Measurements from ENCODE around the gene PFKFB4. TPM values are rescaled to one million over a fixed set of nuclear protein-coding genes. Genes with fewer than 3 reads are reported as not detected.

The PFKFB4 gene
- total and polyA plus RNA-seq, 4 experiments from 2014 or later: 2.5 to 2.7 (median 2.6) TPM

- H3K9me3 ChIP-seq (ENCODE audit: control insufficient read depth in 1 of 2, low read length in 2 of 2): no peaks in the 10 kb centered on the region
- no peak for DNase-seq
- H3K36me3 ChIP-seq (ENCODE audit: insufficient read depth, low read length): no peaks in the 10 kb centered on the region
- peaks cover 69% of the 10 kb centered on the region for H3K4me1 ChIP-seq (ENCODE audit: insufficient read depth, low read length)
- H3K27me3 ChIP-seq (ENCODE audit: insufficient read depth, low read length): no peaks in the 10 kb centered on the region
- Mint-ChIP-seq H3K36me3 (peaks cover 5 to 10% of the 10 kb centered on the region in 2 donors), H3K9me3 (no peaks in the 10 kb centered on the region), H3K4me1 (peaks cover 44 to 71% (median 58%) of the 10 kb centered on the region in 4 donors), H3K27ac (peak overlapping the region; percentile 42 to 90 (median 82)), H3K4me3 (peak overlapping the region; percentile 31 to 85 (median 73)), H3K27me3 (no peaks in the 10 kb centered on the region)
- CTCF ChIA-PET (ENCODE audit: partially characterized antibody): interaction anchor here (0.7 to 11.1 kb wide), 9 partner anchors 34 to 104 kb away, joined by 3 to 215 read pairs (median 7); partner anchors contain the start of genes ATRIP and PFKFB4
- H3K4me3 ChIP-seq (ENCODE audit: low read length in 2 of 2): no peak overlapping the region
- intact Hi-C loops (cut with micrococcal nuclease): no loop called here
- POLR2A ChIA-PET (ENCODE audit: partially characterized antibody): interaction anchor here (0.8 to 4.2 kb wide), 8 partner anchors 26 to 81 kb away, joined by 3 to 47 read pairs (median 10); partner anchors contain the start of genes CCDC51 and TMA7
- no peak overlapping the region for H3K27ac ChIP-seq (ENCODE audit: low read depth, low read length)
Observed at GRCh38 chr3:48505146-48505545, 51.5 kb downstream of the PFKFB4 start.

GRCh38 chr3:48504051-48504946 lies 52.3 kb downstream of the PFKFB4 start, which contains the start of gene SHISA5:
Gene SHISA5, minus strand, starts transcription at chr3:48504174. Its CDS starts 80 bp downstream, at chr3:48504094.
- peaks cover 9 to 13% of the 10 kb centered on the region in 2 donors for H3K36me3 Mint-ChIP-seq
- Histone ChIP-seq H3K27ac (ENCODE audit: low read depth, low read length) (peak within 1 kb of the TSS; percentile 56), H3K9me3 (ENCODE audit: control insufficient read depth in 1 of 2, low read length in 2 of 2) (no peaks in the 10 kb centered on the region), H3K36me3 (ENCODE audit: insufficient read depth, low read length) (no peaks in the 10 kb centered on the region), H3K27me3 (ENCODE audit: insufficient read depth, low read length) (no peaks in the 10 kb centered on the region), H3K4me1 (ENCODE audit: insufficient read depth, low read length) (peaks cover 69% of the 10 kb centered on the region), H3K4me3 (ENCODE audit: low read length in 2 of 2) (peak within 1 kb of the TSS; percentile 39 to 68)
- POLR2A ChIA-PET (ENCODE audit: partially characterized antibody): interaction anchor here (0.7 to 4.2 kb wide), 10 partner anchors 25 to 80 kb away, joined by 3 to 47 read pairs (median 6); partner anchors contain the start of genes CCDC51 and TMA7
- CTCF ChIA-PET (ENCODE audit: partially characterized antibody): interaction anchor here (1.0 to 11.1 kb wide), 5 partner anchors 38 to 103 kb away, joined by 6 to 215 read pairs (median 7); partner anchors contain the start of gene PFKFB4
- DNase-seq: peak; percentile 44 to 57 (median 51)
- H3K27ac Mint-ChIP-seq: peak within 1 kb of the TSS; percentile 65 to 90 (median 83)
- peak within 1 kb of the TSS; percentile 77 to 85 (median 84) for H3K4me3 Mint-ChIP-seq
- intact Hi-C loops (cut with micrococcal nuclease): no loop called here
- H3K9me3 Mint-ChIP-seq: no peaks in the 10 kb centered on the region
- peaks cover 46 to 74% (median 61%) of the 10 kb centered on the region in 4 donors for H3K4me1 Mint-ChIP-seq
- no peaks in the 10 kb centered on the region for H3K27me3 Mint-ChIP-seq

DNA sequence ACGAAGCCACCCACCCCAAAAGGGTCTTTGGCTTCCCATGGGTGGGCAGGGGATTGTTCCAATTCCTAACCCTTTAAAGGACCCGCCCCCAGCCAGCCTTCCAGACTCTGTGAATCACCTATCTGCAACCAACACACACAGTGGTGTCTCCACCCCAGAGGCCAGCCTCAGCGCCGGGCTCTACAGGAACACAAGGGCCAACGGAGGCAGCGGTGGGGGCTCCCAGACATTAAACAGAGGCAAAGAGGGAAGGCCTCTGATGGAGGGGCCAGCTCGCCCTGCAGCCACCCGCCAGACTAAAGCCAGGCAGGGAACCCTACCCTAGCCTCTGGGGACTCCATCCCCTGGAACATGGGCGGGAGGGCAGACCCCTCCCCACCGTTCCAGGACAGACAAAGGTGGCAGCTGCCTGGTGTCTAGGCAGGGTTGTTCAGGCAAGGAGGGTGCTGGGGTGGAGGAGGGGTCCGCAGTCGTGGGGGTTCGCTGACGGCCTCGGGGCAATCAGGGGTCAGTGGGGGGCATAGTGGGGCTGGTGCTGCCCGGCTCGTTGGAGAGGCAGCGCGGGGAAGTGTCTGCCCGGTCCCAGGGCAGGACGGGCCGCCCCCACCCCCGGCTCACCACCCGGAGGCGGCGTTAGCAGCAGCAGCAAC lies 53.1 kb downstream of the PFKFB4 start:
- H3K9me3 Mint-ChIP-seq: no peaks in the 10 kb centered on the region
- Histone ChIP-seq H3K36me3 (ENCODE audit: insufficient read depth, low read length) (no peaks in the 10 kb centered on the region), H3K9me3 (ENCODE audit: control insufficient read depth in 1 of 2, low read length in 2 of 2) (no peaks in the 10 kb centered on the region), H3K27ac (ENCODE audit: low read depth, low read length) (peak overlapping the region; percentile 56), H3K27me3 (ENCODE audit: insufficient read depth, low read length) (no peaks in the 10 kb centered on the region), H3K4me1 (ENCODE audit: insufficient read depth, low read length) (peaks cover 69% of the 10 kb centered on the region), H3K4me3 (ENCODE audit: low read length in 2 of 2) (peak overlapping the region; percentile 39 to 68)
- DNase-seq: no peak
- peaks cover 46 to 74% (median 61%) of the 10 kb centered on the region in 4 donors for H3K4me1 Mint-ChIP-seq
- H3K27me3 Mint-ChIP-seq: no peaks in the 10 kb centered on the region
- ChIA-PET POLR2A (ENCODE audit: partially characterized antibody) (interaction anchor here (0.7 to 4.2 kb wide), 10 partner anchors 24 to 80 kb away, joined by 3 to 47 read pairs (median 6); partner anchors contain the start of genes ATRIP, CCDC51 and TMA7), CTCF (ENCODE audit: partially characterized antibody) (interaction anchor here (1.0 to 11.1 kb wide), 3 partner anchors 37 to 69 kb away, joined by 6 to 215 read pairs (median 6); a partner anchor contains a TSS)
- peak overlapping the region; percentile 77 to 85 (median 84) for H3K4me3 Mint-ChIP-seq
- intact Hi-C loops (cut with micrococcal nuclease): no loop called here
- peaks cover 9 to 14% of the 10 kb centered on the region in 2 donors for H3K36me3 Mint-ChIP-seq
- peak overlapping the region; percentile 57 to 90 (median 83) for H3K27ac Mint-ChIP-seq

GRCh38 chr3:48502728-48503168 lies 53.9 kb downstream of the PFKFB4 start:
- no peak overlapping the region for H3K27ac ChIP-seq (ENCODE audit: low read depth, low read length)
- no peaks in the 10 kb centered on the region for H3K9me3 Mint-ChIP-seq
- peak overlapping the region; percentile 77 to 85 (median 84) for H3K4me3 Mint-ChIP-seq
- H3K27me3 ChIP-seq (ENCODE audit: insufficient read depth, low read length): no peaks in the 10 kb centered on the region
- H3K4me3 ChIP-seq (ENCODE audit: low read length in 2 of 2): peak overlapping the region in 1 of 2 donors; percentile 39
- H3K36me3 ChIP-seq (ENCODE audit: insufficient read depth, low read length): no peaks in the 10 kb centered on the region
- ChIA-PET POLR2A (ENCODE audit: partially characterized antibody) (interaction anchor here (1.0 to 4.2 kb wide), 5 partner anchors 23 to 63 kb away, joined by 3 to 47 read pairs (median 21); partner anchors contain the start of genes ATRIP, CCDC51 and TMA7), CTCF (ENCODE audit: partially characterized antibody) (interaction anchor here (11.1 kb wide), 1 partner anchor 68 kb away, joined by 215 read pairs; no protein-coding TSS in a partner anchor)
- H3K36me3 Mint-ChIP-seq: peaks cover 11 to 21% of the 10 kb centered on the region in 2 donors
- intact Hi-C loops (cut with micrococcal nuclease): no loop called here
- H3K4me1 ChIP-seq (ENCODE audit: insufficient read depth, low read length): peaks cover 65% of the 10 kb centered on the region
- peak overlapping the region; percentile 64 to 90 (median 85) for H3K27ac Mint-ChIP-seq
- no peaks in the 10 kb centered on the region for H3K27me3 Mint-ChIP-seq
- no peaks in the 10 kb centered on the region for H3K9me3 ChIP-seq (ENCODE audit: control insufficient read depth in 1 of 2, low read length in 2 of 2)
- peaks cover 45 to 71% (median 59%) of the 10 kb centered on the region in 4 donors for H3K4me1 Mint-ChIP-seq
- DNase-seq: no peak

GRCh38 chr3:48502121-48502520 lies 54.5 kb downstream of the PFKFB4 start:
- Histone ChIP-seq H3K27ac (ENCODE audit: low read depth, low read length) (no peak overlapping the region), H3K4me3 (ENCODE audit: low read length in 2 of 2) (no peak overlapping the region), H3K4me1 (ENCODE audit: insufficient read depth, low read length) (peaks cover 59% of the 10 kb centered on the region), H3K36me3 (ENCODE audit: insufficient read depth, low read length) (no peaks in the 10 kb centered on the region), H3K27me3 (ENCODE audit: insufficient read depth, low read length) (no peaks in the 10 kb centered on the region), H3K9me3 (ENCODE audit: control insufficient read depth in 1 of 2, low read length in 2 of 2) (no peaks in the 10 kb centered on the region)
- DNase-seq: no peak
- Mint-ChIP-seq H3K27ac (peak overlapping the region; percentile 3 to 88 (median 83)), H3K27me3 (no peaks in the 10 kb centered on the region), H3K4me3 (peak overlapping the region; percentile 63 to 85 (median 84)), H3K9me3 (no peaks in the 10 kb centered on the region), H3K36me3 (peaks cover 13 to 23% of the 10 kb centered on the region in 2 donors), H3K4me1 (peaks cover 38 to 65% (median 53%) of the 10 kb centered on the region in 4 donors)
- ChIA-PET CTCF (ENCODE audit: partially characterized antibody) (interaction anchor here (2.0 to 2.8 kb wide), 3 partner anchors 62 to 101 kb away, joined by 6 to 13 read pairs (median 12); partner anchors contain the start of genes CCDC51 and TMA7), POLR2A (ENCODE audit: partially characterized antibody) (interaction anchor here (0.7 to 4.2 kb wide), 4 partner anchors 23 to 55 kb away, joined by 3 to 47 read pairs (median 16); partner anchors contain the start of gene ATRIP)
- intact Hi-C loops (cut with micrococcal nuclease): no loop called here

DNA sequence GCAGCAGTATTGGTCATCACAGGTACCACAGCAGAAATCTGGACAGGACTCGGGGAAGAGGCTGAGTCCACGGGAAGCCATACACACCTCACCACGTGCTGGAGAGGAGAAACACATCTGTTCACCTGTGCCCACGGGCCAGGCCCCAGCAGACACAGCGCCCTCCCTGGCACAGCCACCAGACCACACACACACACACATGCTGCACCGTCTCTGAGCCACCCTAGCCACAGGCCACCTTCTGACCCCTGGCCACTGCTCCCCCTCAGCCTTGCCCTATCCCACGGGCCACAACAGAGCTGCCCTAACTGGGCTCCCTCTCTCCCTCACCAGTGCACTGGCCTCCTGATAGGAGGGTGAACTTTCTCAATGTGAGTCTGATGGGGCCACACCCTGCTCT lies 55.4 kb downstream of the PFKFB4 start:
- Mint-ChIP-seq H3K9me3 (no peaks in the 10 kb centered on the region), H3K27ac (peak overlapping the region in 6 of 7 donors; percentile 32 to 92 (median 67)), H3K27me3 (no peaks in the 10 kb centered on the region), H3K36me3 (peaks cover 13 to 23% of the 10 kb centered on the region in 2 donors), H3K4me3 (peak overlapping the region in 2 of 8 donors; percentile 26 to 31), H3K4me1 (peaks cover 33 to 56% (median 45%) of the 10 kb centered on the region in 4 donors)
- ChIA-PET POLR2A (ENCODE audit: partially characterized antibody) (interaction anchor here (0.7 kb wide), 1 partner anchor 22 kb away, joined by 3 read pairs; no protein-coding TSS in a partner anchor), CTCF (ENCODE audit: partially characterized antibody) (interaction anchor here (1.2 to 2.8 kb wide), 4 partner anchors 58 to 100 kb away, joined by 3 to 13 read pairs (median 9); partner anchors contain the start of genes CCDC51 and TMA7)
- Histone ChIP-seq H3K4me1 (ENCODE audit: insufficient read depth, low read length) (peaks cover 49% of the 10 kb centered on the region), H3K9me3 (ENCODE audit: control insufficient read depth in 1 of 2, low read length in 2 of 2) (no peaks in the 10 kb centered on the region), H3K4me3 (ENCODE audit: low read length in 2 of 2) (no peak overlapping the region), H3K36me3 (ENCODE audit: insufficient read depth, low read length) (no peaks in the 10 kb centered on the region), H3K27ac (ENCODE audit: low read depth, low read length) (no peak overlapping the region), H3K27me3 (ENCODE audit: insufficient read depth, low read length) (no peaks in the 10 kb centered on the region)
- DNase-seq: no peak
- intact Hi-C loops (cut with micrococcal nuclease): no loop called here
